Endothelial cell of hepatic sinusoid (primary cell): ENCODE measurements around the gene SMG6.

Experiments
- in situ Hi-C: cut with HindIII; loops from 2 replicates; pipeline ENCODE4 v1.10.0; 2017; ENCODE audit warnings: low sequenced_read_pairs

The SMG6 gene

DNA sequence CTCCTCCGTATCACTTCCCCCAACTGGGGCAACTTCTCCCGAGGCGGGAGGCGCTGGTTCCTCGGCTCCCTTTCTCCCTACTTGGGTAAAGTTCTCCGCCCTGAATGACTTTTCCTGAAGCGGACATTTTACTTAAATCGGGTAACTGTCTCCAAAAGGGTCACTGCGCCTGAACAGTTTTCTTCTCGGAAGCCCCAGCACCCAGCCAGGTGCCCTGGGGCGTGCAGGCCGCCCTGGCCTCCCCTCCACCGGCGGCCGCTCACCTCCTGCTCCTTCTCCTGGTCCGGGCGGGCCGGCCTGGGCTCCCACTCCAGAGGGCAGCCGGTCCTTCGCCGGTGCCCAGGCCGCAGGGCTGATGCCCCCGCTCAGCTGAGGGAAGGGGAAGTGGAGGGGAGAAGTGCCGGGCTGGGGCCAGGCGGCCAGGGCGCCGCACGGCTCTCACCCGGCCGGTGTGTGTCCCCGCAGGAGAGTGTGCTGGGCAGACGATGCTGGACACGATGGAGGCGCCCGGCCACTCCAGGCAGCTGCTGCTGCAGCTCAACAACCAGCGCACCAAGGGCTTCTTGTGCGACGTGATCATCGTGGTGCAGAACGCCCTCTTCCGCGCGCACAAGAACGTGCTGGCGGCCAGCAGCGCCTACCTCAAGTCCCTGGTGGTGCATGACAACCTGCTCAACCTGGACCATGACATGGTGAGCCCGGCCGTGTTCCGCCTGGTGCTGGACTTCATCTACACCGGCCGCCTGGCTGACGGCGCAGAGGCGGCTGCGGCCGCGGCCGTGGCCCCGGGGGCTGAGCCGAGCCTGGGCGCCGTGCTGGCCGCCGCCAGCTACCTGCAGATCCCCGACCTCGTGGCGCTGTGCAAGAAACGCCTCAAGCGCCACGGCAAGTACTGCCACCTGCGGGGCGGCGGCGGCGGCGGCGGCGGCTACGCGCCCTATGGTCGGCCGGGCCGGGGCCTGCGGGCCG, 247.1 kb downstream of the SMG6 start:
- in situ Hi-C loops: no loop called here

DNA sequence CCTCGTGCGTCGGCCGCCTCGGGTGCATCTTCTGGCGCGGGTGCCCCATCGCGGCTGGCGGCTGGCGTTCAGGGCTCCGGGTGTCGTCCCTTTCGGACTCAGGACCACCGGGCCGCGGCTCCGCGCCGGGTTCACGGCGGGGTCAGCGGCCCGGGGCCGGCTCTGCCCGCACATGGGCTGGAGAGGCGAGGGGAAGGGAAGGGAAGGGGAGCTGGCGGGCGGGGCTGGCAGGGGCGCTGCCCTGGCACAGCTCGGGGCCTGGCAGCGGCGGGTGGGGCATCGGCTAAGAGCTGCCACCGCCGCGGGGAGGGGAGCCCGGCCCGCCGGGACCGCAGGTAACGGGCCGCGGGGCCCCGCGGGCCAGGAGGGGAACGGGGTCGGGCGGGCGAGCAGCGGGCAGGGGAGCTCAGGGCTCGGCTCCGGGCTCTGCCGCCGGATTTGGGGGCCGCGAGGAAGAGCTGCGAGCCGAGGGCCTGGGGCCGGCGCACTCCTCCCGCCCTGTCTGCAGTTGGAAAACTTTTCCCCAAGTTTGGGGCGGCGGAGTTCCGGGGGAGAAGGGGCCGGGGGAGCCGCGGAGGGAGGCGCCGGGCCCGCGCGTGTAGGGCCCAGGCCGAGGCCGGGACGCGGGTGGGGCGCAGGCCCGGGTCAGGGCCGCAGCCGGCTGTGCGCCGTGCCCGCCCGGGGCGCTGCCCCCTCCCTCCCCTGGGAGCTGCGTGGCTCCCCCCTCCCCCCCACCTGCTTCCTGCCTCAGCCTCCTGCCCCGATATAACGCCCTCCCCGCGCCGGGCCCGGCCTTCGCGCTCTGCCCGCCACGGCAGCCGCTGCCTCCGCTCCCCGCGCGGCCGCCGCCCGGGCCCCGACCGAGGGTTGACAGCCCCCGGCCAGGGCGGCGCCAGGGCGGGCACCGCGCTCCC, 248.0 kb downstream of the SMG6 start:
- in situ Hi-C loops: no loop called here

DNA sequence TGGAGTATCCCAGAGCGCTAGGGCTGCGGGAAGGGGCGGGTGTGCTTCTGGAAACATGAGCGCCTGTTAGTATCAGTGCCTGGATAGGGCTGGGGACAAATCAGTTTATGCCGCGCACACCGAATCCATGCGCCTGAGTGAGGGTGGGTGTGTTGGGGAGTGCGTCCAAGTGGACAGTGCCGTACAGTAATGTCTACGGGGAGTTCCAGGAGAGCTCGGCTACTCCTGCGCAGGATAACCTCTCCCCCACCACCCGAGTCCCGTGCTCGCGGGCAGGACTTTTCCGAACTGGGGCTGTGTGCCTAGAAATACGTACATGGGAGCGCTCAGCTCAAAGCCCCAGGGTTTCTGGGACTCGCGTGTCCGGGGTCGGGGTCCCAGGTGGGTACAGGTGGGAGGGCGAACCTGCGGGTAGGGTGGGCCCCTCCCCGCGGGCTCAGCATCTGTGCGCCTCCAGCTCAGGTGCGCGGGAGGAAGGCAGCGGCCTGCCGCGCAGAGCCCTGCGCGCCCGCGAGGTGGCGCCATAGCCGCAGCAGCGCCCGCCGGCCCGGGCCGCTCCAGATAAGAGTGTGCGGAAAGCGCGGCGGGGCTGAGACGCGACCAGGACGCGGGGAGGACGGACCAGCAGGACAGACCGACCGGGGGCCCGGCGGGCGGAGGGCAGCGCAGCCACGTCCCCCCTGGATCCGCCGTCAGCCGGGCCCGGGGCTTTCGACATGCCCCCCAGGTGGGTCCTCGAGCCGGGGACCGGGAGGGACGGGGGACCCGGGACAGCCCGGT, 248.9 kb downstream of the SMG6 start, which contains the start of gene HIC1:
Gene HIC1 (plus strand): TSS at position 592 of the 780 bp plus-strand sequence. CDS start 1,588 bp downstream, outside the sequence.
- in situ Hi-C loops: no loop called here

DNA sequence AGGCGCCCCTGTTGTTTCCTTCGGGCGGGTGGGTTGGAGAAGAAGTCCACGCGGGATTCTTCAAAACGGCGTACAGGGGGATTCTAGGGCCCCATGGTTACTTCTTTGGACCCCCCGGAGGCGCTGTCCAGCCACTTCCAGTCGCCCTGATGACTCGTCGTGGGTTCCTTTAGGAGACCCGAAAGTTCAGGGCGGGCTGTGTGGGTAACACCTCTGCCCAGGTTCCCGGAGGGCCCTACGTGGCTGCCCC, 249.4 kb downstream of the SMG6 start:
- in situ Hi-C loops: no loop called here

DNA sequence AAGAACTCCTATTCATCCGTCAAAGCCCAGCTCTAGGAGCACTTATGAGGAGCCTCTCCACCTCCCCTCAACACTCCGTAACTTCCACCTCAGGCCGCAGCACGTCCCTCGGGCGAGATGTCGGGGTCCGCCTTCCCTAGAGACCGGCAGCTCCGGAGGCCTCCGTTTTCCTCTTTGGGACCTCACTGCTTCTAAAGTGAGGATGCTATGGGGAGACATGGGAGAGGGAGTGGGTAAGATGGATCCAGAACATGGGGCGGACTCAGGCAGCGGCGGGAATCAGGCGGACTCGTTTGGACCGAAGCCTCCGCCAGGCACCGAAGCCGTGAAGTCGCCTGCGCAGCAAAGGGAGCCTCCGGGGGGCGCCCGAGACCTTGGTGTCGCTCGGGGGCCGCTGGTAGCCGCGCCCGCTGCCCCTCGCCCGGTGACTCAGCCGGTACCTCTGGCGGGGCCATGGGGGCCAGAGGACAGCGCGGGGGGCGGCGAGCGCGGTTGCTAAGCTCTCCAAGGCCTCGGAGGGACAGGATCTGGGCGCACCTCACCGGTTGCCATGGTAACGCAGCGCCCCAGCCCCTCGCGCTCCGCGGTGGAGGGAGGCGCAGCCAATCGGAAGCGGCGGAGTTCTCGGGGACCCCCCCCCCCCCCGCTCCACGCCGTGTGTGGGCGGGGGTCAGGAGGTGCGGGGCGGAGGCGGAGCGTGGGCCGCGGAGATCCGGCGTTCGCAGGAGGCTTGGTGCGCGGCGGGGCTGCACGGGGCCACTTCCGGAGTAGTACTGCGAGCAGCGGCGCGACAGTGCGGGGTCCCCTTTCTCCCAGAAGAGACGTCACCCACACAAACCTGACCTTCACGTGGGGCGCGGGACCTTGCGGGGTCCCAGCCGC, 250.0 kb downstream of the SMG6 start:
- in situ Hi-C loops: no loop called here

DNA sequence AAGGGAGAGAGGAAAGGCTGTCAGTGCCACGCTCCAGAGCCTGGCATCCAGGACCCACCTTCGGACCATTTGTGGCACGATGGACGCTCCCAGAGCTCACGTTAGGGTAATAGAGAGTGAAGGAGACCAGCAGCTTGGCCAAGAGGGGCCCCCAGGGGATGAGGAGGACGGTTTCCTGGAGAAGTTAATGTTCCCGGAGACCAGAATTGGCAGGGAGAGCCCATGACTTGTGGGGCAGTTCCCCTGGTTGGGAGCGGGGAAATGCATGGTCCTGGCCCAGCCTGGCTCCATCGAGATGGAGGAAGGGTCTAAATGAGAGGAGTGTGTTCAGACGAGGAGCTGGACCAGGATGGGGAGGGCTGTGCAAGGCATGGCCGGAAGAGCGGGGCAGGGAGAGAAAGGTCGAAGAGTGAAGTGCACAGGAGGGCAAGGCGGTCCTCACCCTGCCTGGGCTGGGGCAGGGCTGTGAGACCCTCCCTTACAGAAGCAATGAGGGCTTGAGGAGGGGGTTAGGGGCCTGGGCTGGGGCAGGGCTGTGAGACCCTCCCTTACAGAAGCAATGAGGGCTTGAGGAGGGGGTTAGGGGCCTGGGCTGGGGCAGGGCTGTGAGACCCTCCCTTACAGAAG, 251.5 kb downstream of the SMG6 start:
- in situ Hi-C loops: no loop called here

DNA sequence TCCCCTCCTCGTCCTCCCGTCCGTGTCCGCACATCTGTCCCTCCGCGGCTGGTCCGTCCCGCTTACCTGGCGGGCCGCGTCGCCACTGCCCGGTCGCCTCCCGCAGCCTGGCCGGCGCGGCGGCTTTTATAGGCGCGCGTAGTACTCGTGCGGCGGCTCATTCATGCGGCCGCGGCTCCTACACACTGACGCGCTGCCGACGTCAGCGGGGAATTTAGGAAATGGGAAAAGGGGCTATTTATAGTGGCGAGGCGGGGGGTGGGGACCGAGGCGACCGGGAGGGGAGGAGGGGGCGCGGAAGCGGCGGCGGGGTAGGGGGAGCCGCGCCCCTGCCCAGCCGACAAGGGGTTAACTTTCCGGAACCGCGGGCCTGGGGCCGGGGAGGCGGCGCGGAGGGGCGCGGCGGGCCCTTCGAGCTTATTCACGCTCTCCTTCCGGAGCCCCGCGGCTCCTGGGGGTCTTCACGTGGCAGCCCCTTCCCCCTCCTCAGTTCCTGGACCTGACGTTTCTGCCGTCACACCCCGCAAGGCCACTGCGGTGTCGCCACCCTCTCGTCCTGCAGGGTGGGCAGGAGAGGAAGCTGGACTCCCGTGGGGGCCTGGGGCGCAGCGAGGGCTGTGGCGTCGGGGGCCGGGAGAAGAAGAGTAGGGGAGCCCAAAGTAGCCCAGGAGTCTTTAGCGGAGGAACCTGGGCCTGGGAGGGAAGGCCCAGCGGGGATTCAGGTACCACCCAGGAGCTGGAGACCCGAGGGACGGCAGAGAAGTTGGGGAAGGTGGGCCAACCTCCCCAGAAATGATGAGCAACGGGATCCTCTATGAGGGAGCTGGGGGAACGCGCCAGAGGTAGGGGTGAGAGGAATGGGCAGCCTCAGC, 252.3 kb downstream of the SMG6 start:
- in situ Hi-C loops: no loop called here

DNA sequence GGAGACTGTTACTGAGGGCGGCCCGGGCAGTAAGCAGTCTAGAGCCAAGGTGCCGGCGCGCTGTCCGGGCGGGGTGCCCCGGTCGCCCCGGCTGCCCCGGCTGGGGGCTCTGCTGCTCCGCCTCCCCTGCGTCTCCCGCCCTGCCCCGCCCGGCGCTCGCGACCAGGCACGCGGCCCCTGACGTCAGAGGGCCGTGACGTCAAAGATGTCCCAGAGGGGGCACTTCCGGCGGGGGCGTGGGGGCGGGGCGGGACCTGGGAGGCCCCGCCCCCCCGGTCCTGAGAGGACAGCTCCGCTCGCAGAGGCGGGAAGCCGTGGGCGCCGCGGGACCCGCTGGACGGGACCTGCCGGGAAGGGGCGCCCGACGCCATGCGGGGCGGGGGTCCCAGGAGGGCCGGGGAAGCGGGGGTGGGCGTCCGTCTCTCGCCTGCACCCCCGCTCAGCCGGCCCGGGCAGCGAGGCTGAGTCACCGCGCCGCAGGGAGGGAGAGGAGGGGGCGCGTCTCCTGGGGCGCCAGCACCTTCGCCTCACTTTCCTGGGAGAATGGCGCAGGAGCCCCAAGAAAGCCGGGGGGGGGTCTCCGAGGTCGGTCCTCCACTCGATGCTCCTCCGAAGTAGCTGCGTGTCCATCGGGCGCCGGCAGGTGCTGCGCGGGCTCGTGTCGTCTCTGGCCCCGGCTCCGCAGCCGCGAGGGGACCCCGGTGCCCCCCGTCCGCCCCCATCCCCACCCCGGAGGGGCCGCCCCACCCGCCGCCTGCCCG, 253.1 kb downstream of the SMG6 start:
- in situ Hi-C loops: no loop called here

DNA sequence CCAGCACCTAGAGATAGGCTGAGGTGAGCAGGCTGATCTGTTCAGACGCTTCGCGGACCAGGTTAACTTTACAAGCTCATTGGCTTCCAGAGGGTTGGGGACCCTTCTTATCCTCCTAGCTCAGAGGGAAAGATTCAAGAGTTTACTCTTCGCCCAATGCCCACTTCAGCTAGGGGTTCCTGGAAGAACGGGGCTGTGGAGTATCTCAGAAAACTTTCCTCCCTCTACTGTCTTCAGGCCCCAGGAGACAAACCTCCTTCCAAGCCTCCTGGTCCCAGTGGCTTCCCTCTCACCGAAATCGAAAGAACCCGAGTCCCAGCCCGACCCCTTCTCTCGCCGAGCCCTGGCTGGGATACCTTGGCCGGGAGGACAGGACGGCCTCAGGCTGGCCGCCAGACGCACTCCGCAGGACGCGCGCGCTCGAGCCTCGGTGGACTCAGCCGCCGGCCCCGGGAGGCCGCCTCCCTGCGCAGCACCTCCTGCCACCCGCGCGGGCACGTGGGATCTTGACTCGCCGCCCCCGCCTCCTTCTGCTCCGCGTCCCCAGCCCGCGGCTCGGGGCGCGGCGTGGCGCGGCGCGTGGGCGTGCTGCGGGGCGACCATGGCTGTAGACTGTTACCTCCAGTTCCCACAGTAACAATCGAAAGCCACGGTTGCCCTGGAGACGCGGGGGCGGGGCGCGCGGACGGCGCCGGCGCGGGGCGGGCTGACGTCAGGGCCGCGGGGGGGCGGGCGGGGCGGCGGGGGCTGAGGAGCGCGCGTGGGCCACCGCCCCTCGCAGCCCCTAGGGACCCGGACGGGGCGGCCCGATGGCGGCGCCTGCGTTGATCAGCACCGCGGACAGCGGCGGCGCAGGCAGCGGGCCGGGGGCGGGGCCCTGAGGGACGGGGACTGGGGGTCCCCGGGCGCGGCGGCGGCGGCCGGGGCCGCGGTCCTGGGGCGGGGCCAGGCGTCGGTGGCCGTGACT, 254.0 kb downstream of the SMG6 start:
- in situ Hi-C loops: no loop called here

DNA sequence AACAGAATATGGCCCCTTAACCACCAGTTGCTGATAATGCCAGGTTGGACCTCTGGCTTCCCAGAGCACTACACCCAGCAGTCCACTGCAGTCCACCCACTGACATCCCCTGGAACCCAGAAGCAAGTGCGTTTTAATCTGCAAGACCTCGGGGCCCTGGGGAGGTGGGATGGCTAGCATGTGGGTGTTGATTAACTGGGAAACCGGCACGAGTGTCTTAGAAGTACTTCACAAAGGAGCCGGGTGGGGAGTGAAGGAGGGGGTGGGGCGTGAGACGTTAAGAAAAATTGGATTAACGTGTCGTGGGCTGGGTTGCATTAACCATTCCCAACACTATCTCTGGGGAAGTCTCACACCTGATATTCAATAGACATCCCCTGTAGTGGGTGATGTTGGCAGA, 254.8 kb downstream of the SMG6 start:
- in situ Hi-C loops: no loop called here

DNA sequence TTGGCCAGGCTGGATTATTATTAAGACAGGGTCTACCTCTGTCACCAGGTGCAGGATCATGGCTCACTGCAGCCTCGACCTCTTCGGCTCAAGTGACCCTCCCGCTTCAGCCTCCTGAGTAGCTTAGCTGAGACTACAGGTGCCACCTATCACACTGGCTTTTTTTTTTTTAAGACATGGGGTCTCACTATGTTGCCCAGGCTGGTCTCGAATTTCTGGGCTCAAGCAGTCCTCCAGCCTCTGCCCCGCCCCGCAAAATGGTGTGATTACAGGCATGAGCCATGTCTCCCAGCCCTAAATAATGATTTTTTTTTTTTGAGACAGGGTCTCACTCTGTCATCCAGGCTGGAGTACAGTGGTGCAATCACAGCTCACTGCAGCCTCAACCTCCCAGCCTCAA, 256.0 kb downstream of the SMG6 start:
- in situ Hi-C loops: no loop called here

DNA sequence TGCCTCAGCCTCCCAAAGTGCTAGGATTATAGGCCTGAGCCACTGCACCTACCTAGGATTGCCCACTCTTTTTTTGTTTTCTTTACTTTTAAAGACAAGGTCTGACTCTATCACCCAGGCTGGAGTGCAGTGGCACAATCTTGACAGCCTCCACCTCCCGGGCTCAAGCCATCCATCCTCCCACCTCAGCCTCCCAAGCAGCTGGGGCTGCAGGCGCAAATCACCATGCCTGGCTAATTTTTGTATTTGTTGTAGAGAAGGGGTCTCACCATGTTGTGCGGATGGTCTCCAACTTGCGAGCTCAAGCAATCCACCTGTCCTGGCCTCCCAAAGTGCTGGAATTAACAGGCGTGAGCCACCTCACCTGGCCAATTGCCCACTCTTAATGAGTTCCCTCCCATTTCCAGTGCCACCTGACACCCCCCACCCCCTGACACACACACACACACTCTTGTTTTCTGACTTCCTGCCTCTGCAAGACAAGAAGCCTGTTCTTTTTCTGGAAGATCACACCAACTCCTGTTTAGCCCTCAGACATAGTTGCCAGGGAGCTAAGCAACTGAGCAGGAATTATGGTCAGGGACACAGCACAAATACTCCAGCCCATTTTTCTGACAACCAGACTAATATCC, 259.2 kb downstream of the SMG6 start:
- in situ Hi-C loops: loop anchor here (5.0 kb wide), 1 partner anchor 127 kb away; no protein-coding TSS in a partner anchor

DNA sequence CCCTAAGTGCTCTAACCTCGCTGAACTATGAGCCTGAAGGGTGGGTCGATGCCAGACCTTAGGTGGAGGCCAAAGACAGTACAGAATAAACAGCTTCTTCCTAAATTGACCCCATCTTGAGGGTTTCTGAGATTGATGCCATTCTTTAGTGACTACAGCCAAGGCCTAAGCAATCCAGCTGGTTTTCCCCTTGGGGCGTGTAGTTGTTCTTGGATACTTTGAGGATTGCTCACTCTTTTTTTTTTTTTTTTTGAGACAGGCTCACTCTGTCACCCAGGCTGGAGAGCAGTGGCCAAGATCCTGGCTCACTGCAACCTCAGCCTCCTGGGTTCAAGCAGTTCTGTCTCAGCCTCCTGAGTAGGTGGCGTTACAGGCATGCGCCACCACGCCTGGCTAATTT, 259.8 kb downstream of the SMG6 start:
- in situ Hi-C loops: loop anchor here (5.0 kb wide), 1 partner anchor 126 kb away; no protein-coding TSS in a partner anchor

DNA sequence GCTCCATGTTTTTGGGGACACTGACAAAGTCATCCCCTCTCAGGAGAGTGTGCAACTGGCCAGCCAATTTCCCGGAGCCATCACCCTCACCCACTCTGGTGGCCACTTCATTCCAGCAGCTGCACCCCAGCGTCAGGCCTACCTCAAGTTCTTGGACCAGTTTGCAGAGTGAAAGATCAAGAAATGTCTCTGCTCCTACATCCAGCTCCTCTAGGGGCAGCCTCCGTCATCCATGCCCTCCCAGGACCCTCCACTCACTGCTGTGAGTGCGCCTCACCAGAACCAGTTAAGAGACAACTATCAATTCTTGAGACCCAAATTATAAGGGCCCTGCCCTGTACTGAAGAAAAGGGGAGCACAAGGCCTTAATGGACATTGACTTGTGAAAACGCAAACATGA, 260.7 kb downstream of the SMG6 start:
- in situ Hi-C loops: loop anchor here (5.0 kb wide), 1 partner anchor 126 kb away; no protein-coding TSS in a partner anchor

DNA sequence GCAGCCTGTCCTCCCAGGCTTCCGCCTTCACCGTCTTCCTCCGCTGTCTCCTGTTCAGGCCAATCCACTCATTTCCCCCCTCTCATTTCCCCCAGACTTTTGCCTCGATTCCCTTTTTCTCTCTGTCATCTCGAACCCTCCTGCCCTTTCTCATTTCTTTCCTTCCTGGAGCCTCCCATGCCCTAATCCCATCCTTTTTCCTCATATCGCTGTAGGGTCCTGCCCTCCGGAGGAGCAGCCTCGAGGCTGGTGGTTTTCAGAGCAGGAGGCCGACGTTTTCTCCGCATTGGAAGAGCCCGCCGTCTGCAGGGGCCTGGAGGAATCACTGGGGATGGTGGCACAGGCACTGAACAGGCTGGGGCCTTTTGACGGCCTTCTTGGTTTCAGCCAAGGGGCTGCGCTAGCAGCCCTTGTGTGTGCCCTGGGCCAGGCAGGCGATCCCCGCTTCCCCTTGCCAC, 261.2 kb downstream of the SMG6 start:
- in situ Hi-C loops: loop anchor here (5.0 kb wide), 1 partner anchor 125 kb away; no protein-coding TSS in a partner anchor
